COLO668 (cell line): ENCODE measurements around the gene TMEM63C.

Source experiments
- DNase-seq: peaks from one replicate; lab custom pipeline; 2025; ENCODE audit not compliant: unreplicated experiment; lab: John Stamatoyannopoulos, UW

Gene TMEM63C

DNA sequence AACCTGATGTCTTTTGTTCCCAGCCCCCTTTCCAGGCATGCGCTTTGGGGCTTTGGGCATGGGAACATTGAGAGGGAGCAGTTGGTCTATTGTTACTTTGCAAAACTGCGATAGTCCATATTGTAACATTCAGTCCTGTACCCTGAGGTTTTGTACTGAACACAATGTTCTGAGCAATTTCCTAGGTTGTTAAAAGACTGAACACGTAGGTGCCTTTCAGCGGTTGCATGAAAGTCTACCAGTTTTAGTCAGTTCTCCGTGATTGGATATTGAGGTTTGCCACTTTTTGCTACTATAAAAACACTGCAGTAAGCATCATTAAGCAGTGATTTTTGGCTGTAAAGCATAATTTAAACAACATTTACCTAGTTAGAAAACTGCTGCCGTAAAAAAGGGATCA, 69.3 kb downstream of the TMEM63C start:
- no peak for DNase-seq

DNA sequence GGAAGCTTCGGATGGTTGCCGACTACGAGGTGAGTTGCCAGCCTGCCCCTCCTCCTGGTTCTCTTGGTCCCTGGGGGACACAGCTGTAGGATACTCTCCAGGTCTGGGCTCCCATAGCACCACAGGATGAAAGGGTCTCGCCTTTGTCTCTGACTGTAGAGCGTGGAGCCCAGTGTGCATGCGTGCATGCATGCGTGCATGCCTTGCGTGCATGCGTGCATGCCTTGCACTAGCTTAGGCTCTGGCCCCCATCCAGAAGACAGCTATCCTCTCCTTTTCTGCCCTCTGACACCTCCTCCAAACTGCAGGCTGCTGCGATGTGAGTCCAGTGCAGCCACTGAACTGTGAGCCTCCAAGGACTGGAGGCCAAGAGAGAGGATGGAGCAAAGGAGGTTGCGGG, 70.3 kb downstream of the TMEM63C start:
- no peak for DNase-seq

DNA sequence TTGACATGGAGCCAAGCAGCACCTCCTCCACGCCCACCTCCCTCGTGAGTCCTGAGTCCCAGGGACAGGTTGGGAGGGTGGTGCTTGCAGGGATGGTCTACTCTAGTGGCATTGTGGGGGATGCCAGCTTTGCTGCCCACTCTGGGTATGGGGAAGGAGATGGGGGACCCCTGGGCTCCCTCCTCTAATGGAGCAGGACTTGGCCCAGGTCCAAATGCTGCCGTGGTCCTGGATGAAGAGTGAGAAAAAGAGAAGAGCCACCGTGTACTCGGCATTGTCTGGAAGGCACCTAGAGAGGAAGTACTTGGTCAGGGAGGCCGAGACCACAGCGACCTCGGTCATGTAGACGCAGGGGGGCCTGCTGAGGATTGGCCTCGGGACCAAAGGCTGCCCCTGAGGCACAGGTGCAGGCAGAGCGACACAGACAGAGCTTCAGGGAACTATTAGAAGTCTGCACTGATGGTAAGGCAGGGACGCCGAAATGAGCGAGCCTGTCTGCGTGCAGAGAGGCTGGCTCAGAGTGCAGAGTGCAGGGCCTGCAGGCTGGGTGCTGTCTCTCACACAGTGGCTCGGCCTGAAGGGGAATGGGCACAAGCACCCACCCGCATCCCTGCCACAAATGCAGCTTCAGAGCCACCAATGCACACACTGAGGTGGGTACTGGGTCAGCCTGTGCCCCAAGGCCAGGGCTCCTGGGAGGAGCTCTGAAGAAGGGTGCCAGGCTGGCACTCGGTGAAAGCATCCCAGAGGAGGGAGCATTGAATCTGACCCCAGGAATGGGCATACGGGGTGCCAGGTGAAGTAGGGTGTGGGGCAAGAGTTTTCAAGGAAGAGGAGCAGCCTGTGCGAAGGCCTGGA, 72.0 kb downstream of the TMEM63C start:
- DNase-seq = no peak

DNA sequence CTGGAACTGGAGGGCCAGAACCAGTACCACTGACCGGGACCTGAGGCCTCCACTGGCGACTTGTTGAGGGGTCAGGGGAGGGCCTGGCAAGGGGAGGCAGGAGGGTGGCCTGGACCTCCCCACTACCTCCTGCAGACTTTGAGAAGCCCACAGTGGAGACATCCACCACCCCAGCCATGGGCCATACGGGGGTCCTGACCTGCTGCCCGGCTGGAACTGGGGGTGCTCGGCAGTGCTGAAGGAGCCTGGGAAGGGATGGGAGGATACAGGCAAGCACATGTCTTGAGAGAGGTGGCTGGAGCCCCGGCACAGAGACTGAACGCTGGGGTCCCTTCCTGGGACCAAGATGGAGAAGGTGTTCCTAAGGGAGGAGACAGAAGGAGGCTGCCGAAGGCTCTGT, 75.1 kb downstream of the TMEM63C start:
- DNase-seq = no peak

DNA sequence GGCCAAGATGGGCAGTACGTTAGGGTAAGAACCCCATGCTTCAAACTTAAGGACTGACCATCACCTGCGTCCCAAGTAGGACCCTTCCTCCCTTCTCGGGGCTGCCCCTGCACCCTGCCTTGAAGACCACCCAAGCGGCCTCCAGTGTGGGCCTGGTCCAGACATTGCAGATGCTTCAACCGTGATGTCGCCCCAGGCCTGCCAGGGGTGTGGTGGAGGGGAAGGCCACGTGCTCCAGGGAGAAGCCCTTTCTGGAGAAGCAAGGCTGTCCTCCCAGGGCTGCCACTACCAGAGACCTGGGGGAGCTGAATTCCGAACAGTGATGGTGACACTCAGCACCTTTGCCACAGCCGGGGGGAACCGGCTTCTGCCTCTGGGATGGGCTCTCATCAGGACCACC, 76.1 kb downstream of the TMEM63C start:
- DNase-seq = no peak

DNA sequence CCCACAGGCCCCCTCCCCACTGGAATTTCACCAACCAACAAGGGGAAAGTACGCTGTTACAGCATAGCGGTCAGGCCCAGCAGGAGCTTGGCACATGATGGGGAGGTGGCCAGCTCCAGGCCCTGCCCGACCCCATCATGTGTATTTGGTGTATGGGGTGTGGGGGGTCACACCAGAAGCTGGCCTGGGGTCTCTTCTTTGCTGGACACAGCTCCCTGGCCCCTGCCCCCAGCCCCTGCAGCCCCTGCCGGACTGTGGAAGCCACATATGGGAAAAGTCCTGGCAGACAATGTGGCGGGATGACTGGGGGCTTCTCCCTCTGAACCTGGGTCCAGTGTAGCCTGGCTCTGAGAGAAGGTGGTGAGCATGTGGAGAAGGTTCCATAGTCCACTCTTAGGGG, 77.0 kb downstream of the TMEM63C start:
- DNase-seq = no peak

DNA sequence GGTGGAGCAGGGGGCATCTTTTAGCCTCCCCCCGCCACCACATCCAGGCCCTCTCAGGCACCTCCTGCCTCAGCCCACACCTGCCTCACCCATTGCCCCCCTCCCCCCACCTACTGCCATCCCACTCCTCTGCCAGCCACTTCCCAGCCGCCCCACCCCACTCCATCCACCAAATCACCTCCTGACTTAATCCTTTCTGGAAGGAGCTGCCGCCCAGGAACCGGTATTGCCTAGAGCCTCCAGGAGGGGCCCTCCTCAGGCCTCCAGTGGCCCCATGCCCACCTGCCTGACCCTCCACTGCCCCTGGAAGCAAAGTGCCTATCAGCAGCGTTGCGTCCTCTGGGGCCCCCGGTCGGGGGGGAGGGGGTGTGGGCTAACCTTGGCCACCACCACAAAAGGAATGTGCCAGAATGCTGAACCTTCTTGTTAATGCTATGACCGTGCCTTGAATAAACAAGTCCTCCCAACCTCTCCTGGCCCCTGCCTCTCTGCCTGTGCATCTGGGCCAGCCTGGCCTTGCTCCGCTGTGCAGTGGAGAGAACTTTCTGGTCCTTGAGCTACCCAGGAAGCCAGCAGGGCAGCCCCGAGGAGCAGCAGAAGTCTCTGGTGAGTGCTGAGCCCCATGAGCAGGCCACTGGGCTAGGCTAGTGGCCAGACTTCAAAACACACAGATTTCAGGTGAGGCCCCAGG, 77.6 kb downstream of the TMEM63C start:
- no peak for DNase-seq

DNA sequence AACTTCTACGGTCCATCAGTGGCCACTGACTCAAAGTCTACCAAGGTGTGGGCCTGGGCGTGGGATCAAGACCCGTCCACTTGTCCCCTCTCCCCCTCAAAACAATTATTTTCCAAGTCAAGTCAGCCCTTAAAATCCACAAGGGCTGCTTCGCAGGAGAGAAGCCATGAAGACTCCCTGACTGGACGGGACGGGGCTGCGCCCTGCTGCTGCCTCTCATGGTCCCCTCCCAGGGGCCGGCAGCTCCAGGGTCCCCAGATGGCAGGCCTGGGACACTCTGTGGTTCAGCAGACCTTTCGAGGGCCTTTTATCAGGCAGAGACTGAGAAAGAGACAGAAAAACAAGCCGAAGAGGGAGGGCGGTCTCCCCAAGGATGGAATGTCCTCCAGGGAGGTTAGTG, 78.6 kb downstream of the TMEM63C start:
- no peak for DNase-seq

DNA sequence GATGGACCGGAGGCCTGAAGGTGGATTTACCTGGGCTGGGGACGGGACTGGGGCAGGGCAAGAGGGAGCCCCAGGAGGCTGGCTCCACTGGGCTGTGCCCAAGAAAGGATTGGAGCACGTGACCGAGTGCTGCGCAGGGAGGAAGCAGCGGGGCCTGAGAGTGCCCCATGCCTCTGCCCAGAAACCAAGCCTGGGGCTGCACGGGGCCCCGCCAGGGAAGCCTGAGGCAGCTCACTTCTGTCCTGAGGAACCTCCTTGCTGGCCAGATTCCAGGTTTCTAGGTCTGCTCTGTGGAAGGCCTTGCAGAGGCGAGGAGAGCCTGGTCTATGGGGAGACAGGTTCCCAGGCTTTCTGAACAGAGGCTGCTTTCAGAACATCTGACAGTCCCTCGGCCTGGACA, 79.0 kb downstream of the TMEM63C start:
- no peak for DNase-seq

DNA sequence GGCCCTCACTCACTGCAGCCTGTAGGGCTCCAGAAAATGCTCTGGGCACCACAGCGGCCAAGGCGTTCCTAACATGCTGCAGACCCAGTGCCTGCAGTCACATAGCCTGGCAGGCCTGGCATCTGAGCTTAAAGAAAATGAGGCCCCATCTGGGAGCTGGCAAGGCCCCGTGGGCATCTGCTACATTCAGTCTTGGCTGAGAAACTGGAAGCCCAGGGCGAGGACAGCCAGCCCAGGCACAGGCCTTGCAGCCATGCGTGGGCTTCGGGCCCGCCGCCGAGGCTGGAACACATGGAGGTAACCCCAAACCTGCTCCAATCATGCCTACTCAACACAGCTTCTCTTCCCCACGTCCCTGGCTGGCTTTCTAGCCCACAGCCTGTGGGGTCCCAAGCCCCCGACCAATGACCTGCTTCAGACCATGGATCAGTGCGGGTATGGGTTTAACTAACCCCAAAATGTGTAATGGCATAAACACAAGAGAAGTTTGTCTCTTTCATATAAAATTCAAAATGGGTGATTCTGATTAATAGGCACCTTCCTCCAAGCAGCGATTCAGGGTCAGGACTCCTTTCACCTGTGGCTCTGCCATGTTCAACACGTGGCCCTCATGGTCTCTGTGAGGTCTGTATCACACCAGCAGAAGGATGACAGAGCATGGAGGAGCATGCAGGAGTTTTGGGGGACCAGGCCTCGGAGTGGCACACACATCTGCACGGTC, 83.0 kb downstream of the TMEM63C start:
- no peak for DNase-seq

DNA sequence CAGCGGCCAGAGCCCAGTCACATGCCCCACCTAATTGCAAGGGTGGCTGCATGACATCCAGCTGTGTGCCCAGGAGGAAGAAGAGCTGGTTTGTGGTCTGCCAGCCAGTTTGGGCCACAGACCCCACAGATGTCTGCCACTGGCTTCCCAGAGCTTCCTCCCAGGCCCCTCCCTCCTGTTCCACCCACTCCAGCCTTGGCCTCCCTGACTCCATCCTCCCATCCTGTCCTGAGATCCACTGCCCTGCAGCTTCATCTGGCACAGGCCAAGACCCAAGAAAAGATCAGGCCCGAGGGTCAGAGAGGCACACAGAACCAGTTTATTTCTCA, 83.6 kb downstream of the TMEM63C start:
- no peak for DNase-seq

DNA sequence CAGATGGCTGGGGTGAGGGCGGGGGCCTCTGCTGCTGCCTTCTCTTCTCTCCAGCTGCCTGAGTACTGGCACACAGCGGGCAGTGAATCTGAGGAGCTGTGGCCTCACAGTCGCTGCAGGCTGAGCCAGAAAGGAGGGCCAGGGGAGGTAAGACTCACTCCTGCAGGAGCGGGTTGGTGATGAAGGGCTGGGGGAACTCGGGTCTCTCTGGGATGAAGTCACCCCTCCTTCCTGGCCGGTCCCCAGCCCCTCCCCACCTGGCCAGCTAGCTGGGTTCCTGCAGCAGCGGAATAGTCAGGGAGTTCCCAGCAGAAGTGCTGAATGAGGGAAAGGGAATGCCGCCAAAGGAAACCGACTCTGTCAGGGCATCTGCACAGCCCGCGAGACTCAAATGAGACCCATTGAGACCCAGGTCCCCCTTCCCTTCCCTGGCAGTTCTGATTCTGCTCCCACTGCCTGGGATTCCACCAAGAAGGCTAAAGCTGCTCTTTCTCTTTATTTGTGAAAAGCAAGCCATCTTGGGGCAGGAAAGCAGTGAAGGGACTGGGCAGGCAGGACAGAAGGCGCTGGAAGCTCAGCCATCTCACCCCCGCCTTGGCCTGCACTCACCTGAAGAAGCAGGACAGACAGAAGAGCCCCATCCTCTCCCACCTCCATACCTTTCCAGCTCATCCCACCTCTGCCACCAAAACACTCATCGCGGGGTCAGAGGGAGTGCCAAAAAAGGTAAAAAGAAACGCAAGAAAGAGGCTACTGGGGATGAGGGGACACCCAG, 84.2 kb downstream of the TMEM63C start:
- no peak for DNase-seq

DNA sequence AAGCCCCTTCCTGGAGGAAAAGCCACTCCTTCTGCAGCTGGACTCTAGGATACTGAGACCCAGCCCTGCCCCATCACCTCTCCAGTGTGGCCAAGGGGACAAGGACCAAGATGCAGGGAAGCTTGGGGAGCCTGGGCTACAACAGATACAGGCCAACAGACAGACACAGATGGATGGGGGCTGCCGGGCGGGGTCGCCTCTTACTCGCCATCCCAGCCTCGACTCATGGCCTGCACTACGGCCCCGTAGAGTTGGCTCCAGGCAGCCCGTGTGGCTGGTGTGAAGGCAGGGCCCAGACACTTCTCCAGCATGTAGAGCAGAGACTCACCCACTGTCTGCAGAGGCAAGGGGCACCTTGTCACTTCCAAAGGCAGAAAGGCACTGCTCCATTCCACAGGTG, 84.7 kb downstream of the TMEM63C start:
- DNase-seq = no peak

DNA sequence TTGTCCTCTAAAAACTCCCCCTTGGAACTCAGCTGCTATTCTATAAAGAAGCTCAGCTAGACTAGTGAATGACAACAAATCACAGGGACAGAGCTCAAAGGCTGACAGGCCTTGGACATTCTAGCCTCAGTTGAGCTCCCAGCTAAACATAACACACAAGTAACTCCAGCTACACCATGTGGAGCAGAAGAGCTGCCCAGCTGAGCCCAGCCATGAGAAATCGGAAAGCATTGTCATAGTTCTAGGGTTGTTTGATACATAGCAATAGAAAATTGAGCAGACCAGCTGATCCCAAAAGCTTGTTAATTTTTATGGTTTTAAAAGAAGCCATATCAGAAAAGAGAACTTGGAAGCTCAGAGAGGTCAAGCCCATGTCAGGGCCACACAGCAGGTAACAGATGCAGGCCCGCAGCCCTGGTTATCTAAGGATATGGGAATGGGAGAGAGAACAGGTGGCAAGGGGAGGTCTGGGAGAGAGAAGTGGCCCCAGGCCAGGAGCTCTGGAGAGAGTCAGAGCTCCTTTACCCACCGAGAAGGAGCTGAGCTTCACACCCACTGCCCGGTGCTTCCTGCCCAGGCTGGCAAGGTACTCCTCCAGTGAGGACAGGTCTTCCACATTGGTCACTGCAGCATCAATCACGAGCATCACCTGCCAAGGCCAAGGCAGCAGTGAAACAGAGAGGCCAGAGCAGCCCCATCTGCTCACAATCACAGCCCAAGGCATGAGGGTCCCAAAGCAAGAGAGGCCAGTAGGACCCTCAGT, 86.5 kb downstream of the TMEM63C start:
- DNase-seq = no peak

DNA sequence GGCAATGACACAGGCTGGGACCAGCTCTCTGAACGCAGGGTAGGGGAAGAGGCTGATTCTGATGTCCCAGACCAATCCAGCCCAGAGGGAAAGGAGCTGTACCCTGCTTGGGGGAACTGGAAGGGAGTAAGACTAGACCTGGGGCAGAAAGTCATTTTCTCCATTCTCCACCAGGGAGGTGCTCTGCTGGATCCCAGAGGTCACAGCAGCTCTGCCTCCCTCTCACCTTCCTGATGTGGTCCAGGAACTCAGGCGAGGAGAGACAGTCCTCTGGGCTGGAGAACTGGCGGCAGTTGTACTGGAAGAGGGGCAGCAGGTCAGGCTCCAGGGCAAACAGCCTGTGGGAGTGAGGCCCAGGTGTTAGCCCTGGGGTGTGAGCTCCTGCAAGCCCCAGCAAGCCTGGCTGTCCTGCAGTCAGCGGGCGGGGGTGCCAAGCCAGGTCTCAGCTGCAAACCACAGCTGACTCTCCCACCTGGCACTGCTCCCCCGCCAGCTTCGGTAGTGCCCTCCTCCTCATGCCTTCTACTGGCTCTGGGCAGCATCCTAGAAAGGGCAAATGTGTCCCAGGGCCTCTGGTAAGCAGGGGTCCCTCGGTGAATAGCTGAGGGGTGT, 87.5 kb downstream of the TMEM63C start:
- DNase-seq = peak; percentile 85

DNA sequence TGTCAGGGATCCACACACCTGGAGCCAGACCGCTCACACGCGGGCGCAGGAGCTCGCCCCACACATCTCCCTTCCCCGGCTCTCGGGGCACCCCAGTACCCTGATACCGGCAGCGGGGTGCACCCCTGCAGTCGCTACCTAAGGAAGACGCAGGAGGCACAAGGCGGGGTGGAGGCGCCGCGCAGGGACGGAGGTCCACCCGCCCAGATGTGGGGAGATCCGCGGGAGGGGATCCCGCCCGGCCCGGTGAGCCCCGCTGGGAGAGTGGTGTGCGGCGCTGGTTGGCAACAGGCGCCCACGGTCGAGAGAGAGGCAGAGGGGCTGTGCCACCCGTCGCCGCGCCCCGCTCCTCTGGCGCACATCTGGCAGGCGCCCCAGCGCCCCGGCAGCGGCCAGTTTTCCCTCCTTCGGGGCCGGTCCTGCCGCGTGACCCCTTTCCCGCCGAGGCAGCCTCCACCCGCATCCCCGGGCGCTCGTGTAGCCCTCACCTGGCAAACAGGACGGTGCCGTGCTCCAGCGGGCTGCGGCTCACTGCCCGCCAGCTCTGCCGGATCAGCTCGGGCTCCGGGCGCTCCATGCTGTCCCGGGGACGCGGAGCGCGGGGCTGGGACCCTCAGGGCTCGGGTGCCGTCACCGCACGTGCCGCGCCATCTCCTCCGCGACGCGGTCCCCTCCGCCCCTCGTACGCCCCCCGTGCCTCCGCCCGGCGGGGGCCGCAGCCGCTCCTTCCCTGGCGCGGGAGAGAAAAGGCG, 88.9 kb downstream of the TMEM63C start:
- peak; percentile 52 for DNase-seq

DNA sequence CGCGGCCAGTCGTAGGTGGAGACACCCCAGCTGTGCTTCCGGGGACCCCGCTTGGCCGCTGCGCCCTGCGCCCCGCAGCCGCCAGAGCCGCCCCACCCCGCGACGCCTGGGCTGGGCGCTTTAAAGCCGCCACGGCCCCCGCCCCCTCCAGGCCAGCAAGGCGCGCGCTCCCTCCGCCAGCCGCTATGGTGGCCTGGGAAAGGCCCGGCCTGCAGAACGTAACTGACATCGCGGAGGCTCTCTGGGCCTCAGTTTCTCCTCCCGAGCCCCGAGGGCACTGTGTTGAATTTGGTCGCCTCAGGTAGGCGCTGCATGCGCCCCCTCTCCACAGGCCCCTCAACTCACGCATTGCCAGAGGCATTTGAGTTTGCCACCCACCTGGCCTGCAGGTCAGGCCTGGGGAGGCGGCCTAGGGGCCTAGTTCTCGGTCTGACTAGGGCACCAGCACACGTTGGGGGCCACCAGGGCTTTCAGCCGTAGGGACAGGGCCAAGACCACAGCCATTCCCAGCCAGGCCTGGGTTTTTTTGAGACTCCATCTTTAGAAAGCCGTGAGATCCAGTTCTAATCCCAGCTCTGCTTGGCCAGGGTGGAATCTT, 89.6 kb downstream of the TMEM63C start, which contains the start of gene NGB:
Gene NGB (minus strand): TSS at position 94 of the 598 bp plus-strand sequence. CDS start 269 bp downstream, outside the sequence.
- peak; percentile 51 for DNase-seq

DNA sequence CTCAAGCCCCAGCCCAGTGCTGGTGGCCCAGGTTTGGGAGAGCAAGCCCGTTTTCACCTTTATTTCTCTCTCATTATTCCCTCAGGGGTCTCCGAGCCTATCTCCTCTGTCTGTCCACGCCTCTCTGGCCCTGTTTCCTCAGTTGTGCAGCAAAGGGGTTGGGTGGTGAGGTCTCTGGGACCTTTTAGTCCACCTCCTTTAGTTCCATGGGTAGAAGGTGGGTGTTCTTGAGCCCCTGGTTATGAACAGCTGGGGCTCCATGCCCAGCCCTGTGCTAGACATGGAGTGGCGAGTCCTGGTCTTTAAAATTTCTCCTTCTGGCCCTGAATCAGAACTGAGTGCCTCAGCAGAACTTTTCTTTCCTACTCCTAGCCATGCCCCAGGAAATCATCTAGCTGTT, 90.7 kb downstream of the TMEM63C start:
- no peak for DNase-seq

DNA sequence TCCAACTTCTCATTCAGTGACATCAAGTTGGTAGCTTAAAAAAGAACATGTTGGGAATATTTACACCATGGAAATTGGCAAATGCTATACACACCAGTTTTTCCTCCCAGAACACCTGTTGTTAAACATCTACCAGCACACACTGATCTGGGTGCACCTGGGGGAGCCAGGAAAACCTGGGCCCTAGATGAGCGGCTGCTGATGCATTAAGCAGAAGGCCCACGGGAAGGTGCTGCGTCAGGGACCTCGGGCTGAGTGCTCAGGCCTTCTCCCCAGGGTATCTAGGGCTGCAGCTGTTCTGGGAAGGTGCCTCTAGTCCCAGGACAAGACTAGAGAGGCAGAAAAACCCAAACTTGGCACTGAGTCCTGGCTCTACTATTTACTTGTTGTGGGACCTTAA, 92.2 kb downstream of the TMEM63C start:
- DNase-seq = no peak
